CD1c-positive myeloid dendritic cell (primary cell): ENCODE data around the gene TNXB.

ENCODE experiments used
- DNase-seq: peaks from one replicate; pipeline ENCODE4 v3.0.0-alpha.2; 2016; ENCODE audit errors: extremely low spot score

The TNXB gene, protein sequence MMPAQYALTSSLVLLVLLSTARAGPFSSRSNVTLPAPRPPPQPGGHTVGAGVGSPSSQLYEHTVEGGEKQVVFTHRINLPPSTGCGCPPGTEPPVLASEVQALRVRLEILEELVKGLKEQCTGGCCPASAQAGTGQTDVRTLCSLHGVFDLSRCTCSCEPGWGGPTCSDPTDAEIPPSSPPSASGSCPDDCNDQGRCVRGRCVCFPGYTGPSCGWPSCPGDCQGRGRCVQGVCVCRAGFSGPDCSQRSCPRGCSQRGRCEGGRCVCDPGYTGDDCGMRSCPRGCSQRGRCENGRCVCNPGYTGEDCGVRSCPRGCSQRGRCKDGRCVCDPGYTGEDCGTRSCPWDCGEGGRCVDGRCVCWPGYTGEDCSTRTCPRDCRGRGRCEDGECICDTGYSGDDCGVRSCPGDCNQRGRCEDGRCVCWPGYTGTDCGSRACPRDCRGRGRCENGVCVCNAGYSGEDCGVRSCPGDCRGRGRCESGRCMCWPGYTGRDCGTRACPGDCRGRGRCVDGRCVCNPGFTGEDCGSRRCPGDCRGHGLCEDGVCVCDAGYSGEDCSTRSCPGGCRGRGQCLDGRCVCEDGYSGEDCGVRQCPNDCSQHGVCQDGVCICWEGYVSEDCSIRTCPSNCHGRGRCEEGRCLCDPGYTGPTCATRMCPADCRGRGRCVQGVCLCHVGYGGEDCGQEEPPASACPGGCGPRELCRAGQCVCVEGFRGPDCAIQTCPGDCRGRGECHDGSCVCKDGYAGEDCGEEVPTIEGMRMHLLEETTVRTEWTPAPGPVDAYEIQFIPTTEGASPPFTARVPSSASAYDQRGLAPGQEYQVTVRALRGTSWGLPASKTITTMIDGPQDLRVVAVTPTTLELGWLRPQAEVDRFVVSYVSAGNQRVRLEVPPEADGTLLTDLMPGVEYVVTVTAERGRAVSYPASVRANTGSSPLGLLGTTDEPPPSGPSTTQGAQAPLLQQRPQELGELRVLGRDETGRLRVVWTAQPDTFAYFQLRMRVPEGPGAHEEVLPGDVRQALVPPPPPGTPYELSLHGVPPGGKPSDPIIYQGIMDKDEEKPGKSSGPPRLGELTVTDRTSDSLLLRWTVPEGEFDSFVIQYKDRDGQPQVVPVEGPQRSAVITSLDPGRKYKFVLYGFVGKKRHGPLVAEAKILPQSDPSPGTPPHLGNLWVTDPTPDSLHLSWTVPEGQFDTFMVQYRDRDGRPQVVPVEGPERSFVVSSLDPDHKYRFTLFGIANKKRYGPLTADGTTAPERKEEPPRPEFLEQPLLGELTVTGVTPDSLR (N-terminal part only)

DNA sequence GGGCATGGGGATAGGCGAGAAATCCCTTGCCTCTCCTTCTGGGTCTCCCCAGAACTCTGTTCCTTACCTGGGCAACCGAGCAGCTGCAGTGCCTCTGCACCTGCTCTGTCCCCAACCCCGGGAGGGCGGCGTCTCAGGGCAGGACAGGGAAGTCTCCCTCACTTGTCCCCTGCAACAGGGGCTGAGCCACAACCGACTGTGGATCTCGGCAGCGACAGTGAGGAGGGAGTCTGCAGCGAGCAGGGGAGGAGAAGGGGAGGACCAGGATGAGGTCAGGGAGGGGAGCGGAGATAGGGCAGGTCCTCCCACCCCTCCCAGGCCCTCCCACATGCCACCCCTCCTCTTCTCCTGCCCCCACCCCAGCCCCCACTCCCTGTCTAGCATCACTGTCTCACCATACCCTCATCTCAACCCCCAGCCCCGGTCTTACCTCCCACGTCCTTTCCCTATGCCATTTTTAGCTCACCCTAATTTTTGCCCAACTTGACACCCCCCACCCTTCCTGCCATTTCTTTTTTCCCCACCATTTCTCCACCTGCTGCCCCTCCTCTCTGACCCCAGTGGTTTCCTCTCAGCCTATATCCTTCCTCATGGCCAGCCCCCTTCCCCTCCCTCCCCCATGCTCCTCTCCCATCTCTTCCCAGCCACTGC lies at the start of gene TNXB:
Gene TNXB, minus strand, starts transcription at position 225 of the 651 bp plus-strand sequence. CDS start 11,140 bp downstream, outside the sequence.
- no peak for DNase-seq

- no peak for DNase-seq
Measured at GRCh38 chr6:32158052-32158451, 48.9 kb upstream of the TNXB start.

DNA sequence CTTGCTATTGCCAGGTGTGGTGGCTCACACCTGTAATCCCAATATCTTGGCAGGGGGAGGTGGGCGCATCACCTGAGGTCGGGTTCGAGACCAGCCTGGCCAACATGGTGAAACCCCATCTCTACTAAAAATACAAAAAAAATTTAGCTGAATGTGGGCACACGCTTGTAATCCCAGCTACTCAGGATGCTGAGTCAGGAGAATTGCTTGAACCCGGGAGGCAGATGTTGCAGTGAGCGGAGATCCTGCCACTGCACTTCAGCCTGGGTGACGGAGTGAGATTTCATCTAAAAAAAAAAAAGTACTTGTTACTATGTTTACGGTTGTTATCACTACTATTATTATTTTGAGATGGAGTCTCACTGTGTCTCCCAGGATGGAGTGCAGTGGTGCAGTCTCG lies 47.8 kb upstream of the TNXB start:
- DNase-seq, result no peak

- DNase-seq, result peak; percentile 59
Measured at GRCh38 chr6:32154514-32155161, 45.5 kb upstream of the TNXB start.

- peak; percentile 53 for DNase-seq
Measured at GRCh38 chr6:32153564-32154513, 44.7 kb upstream of the TNXB start, which contains the start of gene PPT2. TSS of gene PPT2 (plus strand) at chr6:32154141. CDS start at chr6:32154595, 454 bp downstream.

GRCh38 chr6:32152769-32153563 lies 43.8 kb upstream of the TNXB start:
- DNase-seq, result no peak

GRCh38 chr6:32151863-32152768 lies 43.0 kb upstream of the TNXB start, which contains the start of gene PRRT1:
TSS of gene PRRT1 (minus strand) at chr6:32151939. CDS start at chr6:32151827, 112 bp downstream.
- DNase-seq, result no peak

DNA sequence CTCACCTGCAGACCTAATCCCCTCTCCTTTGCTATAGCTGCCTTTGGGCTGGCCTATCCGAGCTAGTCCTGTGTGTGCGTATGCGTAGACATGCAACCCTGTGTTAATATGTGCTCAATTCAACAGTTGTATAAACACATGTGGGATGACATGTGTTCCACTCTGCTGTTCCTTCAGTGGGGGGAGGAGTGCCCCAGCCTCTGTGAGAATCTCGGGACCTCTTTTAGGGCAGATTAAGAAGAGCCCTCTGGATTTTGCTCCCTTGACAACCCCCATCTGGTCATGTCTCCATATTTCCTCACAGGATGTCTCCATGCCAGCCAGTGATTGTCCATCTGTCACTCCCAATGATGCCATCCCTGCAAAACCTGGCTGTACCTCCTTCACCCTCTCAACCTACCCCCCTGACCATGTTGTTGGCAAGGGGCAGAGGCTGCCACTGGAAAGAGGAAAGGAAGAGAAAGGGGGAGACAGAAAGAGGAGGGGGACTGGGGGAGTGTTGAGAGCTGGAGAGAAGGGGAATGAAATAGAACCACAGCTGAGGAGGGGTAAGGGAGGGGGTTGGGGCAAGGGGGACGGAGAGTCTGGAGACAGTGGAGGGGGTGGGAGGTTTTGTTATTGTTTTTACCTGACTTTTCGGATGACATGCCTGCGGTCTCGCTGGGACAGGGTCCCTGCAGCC lies 42.2 kb upstream of the TNXB start:
- DNase-seq, result no peak

- no peak for DNase-seq
Measured at GRCh38 chr6:32149932-32150870, 41.1 kb upstream of the TNXB start.

- DNase-seq, result no peak
Measured at GRCh38 chr6:32149092-32149755, 40.1 kb upstream of the TNXB start.

DNA sequence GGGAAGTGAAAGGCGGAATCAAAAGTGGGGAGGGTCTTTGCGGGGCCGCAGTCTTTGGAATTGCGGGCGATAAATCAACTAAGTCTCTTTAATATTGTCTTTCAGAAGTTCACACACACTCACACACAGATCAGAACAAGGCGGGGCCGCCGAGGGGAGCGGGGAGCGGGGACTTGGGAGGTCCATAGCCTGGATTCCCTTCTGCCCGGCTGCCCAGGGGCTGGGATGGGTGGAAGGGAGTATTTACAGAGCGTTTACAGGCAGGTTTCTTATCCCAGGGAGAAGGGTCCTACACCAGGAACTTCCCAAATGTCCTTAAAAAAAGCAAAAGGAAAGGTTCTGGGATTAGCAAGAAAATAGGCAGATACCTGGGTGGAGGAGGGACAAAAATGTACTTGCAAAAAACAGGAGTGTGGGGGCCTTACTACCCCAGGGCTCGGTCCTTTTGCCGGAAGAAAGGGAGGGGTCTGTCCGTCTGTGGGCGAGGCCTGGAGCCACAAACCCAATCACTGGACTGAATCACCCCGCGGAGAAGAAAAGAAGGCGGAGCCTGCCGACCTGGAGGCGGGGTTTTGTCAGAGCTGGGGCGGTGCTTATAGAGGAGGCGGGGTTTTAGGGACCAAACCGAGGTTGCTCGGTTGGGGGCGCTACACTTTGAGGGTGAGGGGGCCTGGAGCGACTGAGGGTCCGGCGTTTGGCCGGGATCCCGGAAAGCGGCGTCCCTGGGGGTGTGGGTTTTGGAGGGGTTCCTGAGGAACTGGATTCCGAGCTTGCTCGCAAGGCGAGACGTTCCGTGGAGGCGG lies 39.4 kb upstream of the TNXB start:
- peak; percentile 84 for DNase-seq

- no peak for DNase-seq
Measured at GRCh38 chr6:32147401-32148132, 38.4 kb upstream of the TNXB start.

- DNase-seq, result no peak
Measured at GRCh38 chr6:32146687-32147086, 37.5 kb upstream of the TNXB start.

DNA sequence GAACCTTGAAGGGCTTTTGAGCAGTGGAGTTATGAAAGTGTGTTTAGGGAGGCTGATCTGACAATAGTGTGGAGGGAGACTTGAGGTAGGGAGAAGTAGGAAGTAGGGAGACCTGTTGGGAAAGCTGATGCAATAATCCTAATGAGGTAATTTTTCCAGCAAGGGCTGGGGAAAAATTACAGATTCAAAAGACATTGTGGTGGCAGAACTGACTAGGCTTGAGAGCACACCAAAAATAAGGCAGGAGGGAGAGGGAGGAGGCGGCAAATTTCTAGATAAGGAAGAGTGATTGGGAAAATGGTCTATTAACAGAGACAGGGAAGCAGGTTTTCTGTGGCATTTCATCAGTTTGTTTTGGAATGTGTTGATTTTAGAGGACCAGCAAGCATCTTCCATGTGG lies 37.1 kb upstream of the TNXB start:
- DNase-seq, result no peak
